CD4-positive, alpha-beta T cell treated with Interleukin-17A for 4 hours (primary cell): Measurements from ENCODE around the gene TMEM240.
"Not testable (repeated sequence)": the region's sequence is repeated elsewhere in the genome, so short reads cannot be mapped to it uniquely, and the experiment has no call there.

ENCODE experiments used
- DNase-seq: peaks from one replicate; pipeline ENCODE4 v3.0.0-alpha.2; 2020; ENCODE audit warnings: mixed read lengths

TMEM240 gene

GRCh38 chr1:1490633-1491230 is 49.7 kb downstream of the TMEM240 start:
- DNase-seq, result no peak

GRCh38 chr1:1489861-1490260 is 50.6 kb downstream of the TMEM240 start:
- DNase-seq, result no peak

GRCh38 chr1:1489231-1489630 is 51.2 kb downstream of the TMEM240 start:
- DNase-seq, result no peak

- no peak for DNase-seq
These were observed 52.7 kb downstream of the TMEM240 start for GRCh38 chr1:1487701-1488100.

DNA sequence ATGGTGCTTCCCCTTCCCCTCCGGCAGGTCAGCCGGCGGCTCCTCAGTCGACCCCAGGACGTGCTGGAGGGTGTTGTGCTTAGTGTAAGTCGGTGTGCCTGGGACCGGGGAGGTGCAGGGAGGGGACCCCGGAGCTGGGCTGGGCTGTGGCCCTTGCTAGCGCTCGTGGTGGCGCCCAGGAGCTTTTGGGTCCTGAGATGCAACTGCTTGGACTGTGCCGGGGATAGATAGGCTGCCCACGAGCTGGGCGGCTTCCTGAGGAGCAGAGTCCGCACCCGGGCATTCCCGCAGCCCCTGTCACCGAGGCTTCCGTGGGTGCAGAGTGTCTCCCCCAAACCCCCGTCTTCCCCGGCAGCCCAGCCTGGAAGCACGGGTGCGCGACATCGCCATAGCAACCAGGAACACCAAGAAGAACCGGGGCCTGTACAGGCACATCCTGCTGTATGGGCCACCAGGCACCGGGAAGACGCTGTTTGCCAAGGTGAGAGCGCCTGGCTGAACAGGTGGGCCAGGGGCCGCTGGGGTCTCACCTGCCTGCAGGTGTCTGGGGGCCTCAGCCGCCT is 54.6 kb downstream of the TMEM240 start:
- not testable (repeated sequence) for DNase-seq

DNA sequence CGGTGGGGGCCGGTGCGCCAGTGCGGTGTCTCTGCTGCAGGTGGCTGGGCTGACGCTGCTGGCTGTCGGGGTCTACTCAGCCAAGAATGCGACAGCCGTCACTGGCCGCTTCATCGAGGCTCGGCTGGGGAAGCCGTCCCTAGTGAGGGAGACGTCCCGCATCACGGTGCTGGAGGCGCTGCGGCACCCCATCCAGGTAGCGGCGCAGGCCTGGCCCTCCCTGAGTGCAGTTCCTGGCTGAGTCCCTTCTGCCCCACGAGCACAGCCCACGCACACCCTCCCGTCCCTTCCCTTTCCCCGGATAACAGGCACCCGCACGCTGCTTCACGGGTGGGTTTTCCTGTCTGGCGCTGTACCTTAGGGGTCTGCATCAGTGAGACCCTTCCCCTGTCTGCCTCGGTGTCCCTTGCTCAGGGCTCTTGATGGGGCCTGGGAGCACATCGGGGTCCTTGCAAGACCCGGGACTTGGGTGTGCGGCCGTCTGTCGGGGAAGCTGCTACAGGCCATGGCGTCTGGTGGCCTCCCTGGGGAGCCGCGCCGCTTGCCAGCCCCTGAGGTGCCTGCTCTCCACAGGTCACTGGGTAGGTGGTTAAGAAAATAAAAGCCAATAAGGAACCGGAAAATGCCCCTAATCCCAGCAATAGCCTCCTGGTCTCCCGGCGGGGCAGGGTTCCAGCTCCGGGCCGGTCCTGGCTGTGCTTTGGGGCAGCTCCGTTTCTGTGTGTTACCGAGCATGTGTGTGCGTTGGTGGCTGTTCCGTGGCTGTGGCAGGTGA is 55.3 kb downstream of the TMEM240 start:
- DNase-seq, result not testable (repeated sequence)
